MCF 10A (cell line): ENCODE data around the gene RCBTB2. TPM values are rescaled to one million over a fixed set of nuclear protein-coding genes. Genes with fewer than 3 reads are reported as not detected.

Source experiments
- BruUV-seq: library from RNA; stranded (reverse); fragments of 400-500 nt; replicated peaks from 2 replicates; lab custom pipeline; 2021; lab: Mats Ljungman, UMichigan
- CTCF ChIA-PET: fragments of 300-600 bp; sonication (Branson Sonifier 250); formaldehyde crosslinking; extraction: SDS; loops from one replicate; lab custom pipeline; 2021; ENCODE audit warnings: antibody characterized with exemption, inconsistent platforms; lab: Yijun Ruan, JAX
- POLR2A ChIA-PET: fragments of 300-600, 350-650 bp; sonication (Branson Sonifier 250); formaldehyde crosslinking; extraction: SDS; loops from one replicate; lab custom pipeline; 2020; ENCODE audit warnings: antibody characterized with exemption, inconsistent platforms; lab: Yijun Ruan, JAX
- DNase-seq: peaks from one replicate; pipeline ENCODE4 v3.0.0-alpha.2; 2018; ENCODE audit not compliant: unreplicated experiment
- H3K27ac Mint-ChIP-seq: one replicate; pipeline ENCODE4 v1.8.0; 2022; ENCODE audit warnings: mild to moderate bottlenecking, low read depth, mixed read lengths; ENCODE audit not compliant: unreplicated experiment
- H3K27me3 Mint-ChIP-seq: one replicate; pipeline ENCODE4 v1.8.0; 2022; ENCODE audit warnings: mixed read lengths; ENCODE audit not compliant: insufficient read depth, unreplicated experiment
- H3K36me3 Mint-ChIP-seq: one replicate; pipeline ENCODE4 v1.8.0; 2022; ENCODE audit warnings: mild to moderate bottlenecking, moderate library complexity, mixed read lengths; ENCODE audit not compliant: insufficient read depth, unreplicated experiment
- H3K4me1 Mint-ChIP-seq: one replicate; pipeline ENCODE4 v1.8.0; 2022; ENCODE audit warnings: mixed read lengths; ENCODE audit not compliant: insufficient read depth, unreplicated experiment
- H3K4me3 Mint-ChIP-seq: one replicate; pipeline ENCODE4 v1.8.0; 2022; ENCODE audit warnings: mild to moderate bottlenecking, moderate library complexity, mixed read lengths; ENCODE audit not compliant: unreplicated experiment
- H3K9me3 Mint-ChIP-seq: one replicate; pipeline ENCODE4 v1.8.0; 2022; ENCODE audit warnings: mixed read lengths; ENCODE audit not compliant: unreplicated experiment
- CTCF ChIP-seq: fragments of 200-600 bp; IDR thresholded peaks from one replicate; pipeline ENCODE4 v1.8.0; 2022; ENCODE audit warnings: antibody characterized with exemption, mild to moderate bottlenecking; ENCODE audit not compliant: unreplicated experiment
- intact Hi-C: fragments of 100-400 bp; cut with micrococcal nuclease; formaldehyde crosslinking; loops from 2 replicates; pipeline ENCODE4 v1.14.1; 2022
- total RNA-seq: library from RNA; stranded (reverse); gene quantifications from 2 replicates; pipeline ENCODE4 v1.2.3, GENCODE V29; 2022

RCBTB2 gene
- total RNA-seq, 1 experiment from 2014 or later: 2.4 TPM

- Mint-ChIP-seq H3K27me3 (no peaks in the 10 kb centered on the region), H3K9me3 (peaks cover 7% of the 10 kb centered on the region), H3K36me3 (peaks cover 7% of the 10 kb centered on the region), H3K4me1 (peaks cover 18% of the 10 kb centered on the region), H3K4me3 (no peak overlapping the region), H3K27ac (no peak overlapping the region)
- ChIA-PET CTCF (no interaction called here), POLR2A (no interaction called here)
- no TSS peak for BruUV-seq
- DNase-seq: peak; percentile 70
- intact Hi-C loops: no loop called here
- no peak for TF ChIP-seq CTCF
Observed at GRCh38 chr13:48446464-48446863, 86.4 kb downstream of the RCBTB2 start.

DNA sequence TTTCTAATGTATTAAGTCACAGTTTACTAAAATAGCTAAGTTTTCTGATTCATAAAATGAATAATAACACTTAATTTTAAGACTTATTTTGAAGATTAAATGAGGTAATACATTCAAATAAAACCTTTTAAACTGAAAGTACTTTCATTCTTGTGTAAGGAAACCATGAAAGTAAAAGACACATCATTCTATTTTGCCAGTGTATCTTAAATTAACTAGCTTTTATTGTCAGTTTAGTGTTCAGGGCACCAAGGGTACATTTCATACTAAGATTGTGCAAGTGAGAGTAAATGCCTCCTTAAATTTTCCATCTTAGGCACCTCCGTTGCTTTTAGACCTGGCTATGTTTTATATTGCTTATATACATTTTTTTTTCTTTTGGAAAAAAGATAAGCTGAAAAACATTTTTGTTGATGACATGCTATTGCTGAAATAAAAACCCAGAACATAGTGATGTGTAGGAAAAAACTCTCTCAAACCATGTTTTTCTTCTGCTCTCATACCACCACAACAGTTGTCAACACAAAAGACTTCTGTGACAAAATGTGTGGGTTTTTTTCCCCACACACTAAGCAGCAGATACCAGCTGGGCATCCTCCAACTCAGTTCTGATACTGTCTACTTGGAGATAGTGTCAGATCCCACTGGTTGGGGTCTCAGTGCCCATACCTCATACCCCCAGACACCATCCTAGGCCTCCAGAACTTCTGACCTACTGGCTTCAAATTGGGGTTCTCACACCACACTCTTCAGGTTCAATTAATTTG, 89.3 kb downstream of the RCBTB2 start:
- Mint-ChIP-seq H3K27me3 (no peaks in the 10 kb centered on the region), H3K4me1 (peaks cover 7% of the 10 kb centered on the region), H3K9me3 (no peaks in the 10 kb centered on the region), H3K36me3 (peaks cover 7% of the 10 kb centered on the region), H3K4me3 (no peak overlapping the region), H3K27ac (no peak overlapping the region)
- TF ChIP-seq CTCF: no peak
- no peak for DNase-seq
- ChIA-PET CTCF (interaction anchor here (0.6 to 1.1 kb wide), 3 partner anchors 8 to 97 kb away, joined by 3 to 4 read pairs (median 3); no protein-coding TSS in a partner anchor), POLR2A (interaction anchor here (0.7 to 1.6 kb wide), 4 partner anchors 11 to 129 kb away, joined by 3 to 6 read pairs (median 4); partner anchors contain the start of genes LPAR6 and RCBTB2)
- no TSS peak for BruUV-seq
- intact Hi-C loops: no loop called here

Other genes with a start within 250 kb of the RCBTB2 start
- 40.7 and 43.4 TPM in 2 replicates for gene RB1, start 229.3 kb downstream of the RCBTB2 start, total RNA-seq
- 2.2 and 3.1 TPM in 2 replicates for gene LPAR6, start 120.0 kb downstream of the RCBTB2 start, total RNA-seq
- gene CYSLTR2, start 120.8 kb upstream of the RCBTB2 start, total RNA-seq: not detected in 2 replicates